ENCODE data around the gene PRKCA.

Gene PRKCA

GRCh38 chr17:66465701-66466100 is 163.3 kb downstream of the PRKCA start:
- POLR2A ChIA-PET, result interaction anchor here (0.7 kb wide), 1 partner anchor 18 kb away, joined by 3 read pairs; no protein-coding TSS in a partner anchor
- CTCF ChIA-PET, result interaction anchor here (1.5 kb wide), 1 partner anchor 101 kb away, joined by 3 read pairs; no protein-coding TSS in a partner anchor
- no peak for DNase-seq (ENCODE audit: low read depth, low spot score)

GRCh38 chr17:66466106-66466820 is 163.8 kb downstream of the PRKCA start:
- CTCF ChIA-PET, result interaction anchor here (1.5 kb wide), 1 partner anchor 101 kb away, joined by 3 read pairs; no protein-coding TSS in a partner anchor
- POLR2A ChIA-PET, result interaction anchor here (0.7 kb wide), 1 partner anchor 18 kb away, joined by 3 read pairs; no protein-coding TSS in a partner anchor
- DNase-seq (ENCODE audit: low read depth, low spot score), result no peak
- TF ChIP-seq CTCF (IDR thresholded peaks at IDR 0.05; ENCODE audit: insufficient read depth, low read length, missing control alignments), result no peak
- H3K4me3 ChIP-seq (ENCODE audit: low read depth, low read length), result no peak overlapping the region

More at GRCh38 chr17:66465701-66466100, 163.3 kb downstream of the PRKCA start:
- TF ChIP-seq CTCF (IDR thresholded peaks at IDR 0.05; ENCODE audit: insufficient read depth, low read length, missing control alignments), result no peak
- H3K4me3 ChIP-seq (ENCODE audit: low read depth, low read length), result no peak overlapping the region

- ChIA-PET POLR2A (interaction anchor here (2.1 kb wide), 1 partner anchor 27 kb away, joined by 4 read pairs; no protein-coding TSS in a partner anchor), CTCF (interaction anchor here (1.5 kb wide), 1 partner anchor 100 kb away, joined by 3 read pairs; no protein-coding TSS in a partner anchor)
- TF ChIP-seq CTCF (IDR thresholded peaks at IDR 0.05; ENCODE audit: insufficient read depth, low read length, missing control alignments), result no peak
- no peak overlapping the region for H3K4me3 ChIP-seq (ENCODE audit: low read depth, low read length)
- peak; percentile 97 for DNase-seq (ENCODE audit: low read depth, low spot score)
Observed at GRCh38 chr17:66466840-66467367, 164.5 kb downstream of the PRKCA start.

- POLR2A ChIA-PET, result interaction anchor here (2.1 kb wide), 1 partner anchor 26 kb away, joined by 4 read pairs; no protein-coding TSS in a partner anchor
- no peak for DNase-seq (ENCODE audit: low read depth, low spot score)
- CTCF ChIA-PET, result no interaction called here
- no peak overlapping the region for H3K4me3 ChIP-seq (ENCODE audit: low read depth, low read length)
- no peak for TF ChIP-seq CTCF (IDR thresholded peaks at IDR 0.05; ENCODE audit: insufficient read depth, low read length, missing control alignments)
Observed at GRCh38 chr17:66467766-66468165, 165.4 kb downstream of the PRKCA start.

GRCh38 chr17:66468241-66469087 is 166.1 kb downstream of the PRKCA start:
- TF ChIP-seq CTCF (IDR thresholded peaks at IDR 0.05; ENCODE audit: insufficient read depth, low read length, missing control alignments), result no peak
- DNase-seq (ENCODE audit: low read depth, low spot score), result no peak
- H3K4me3 ChIP-seq (ENCODE audit: low read depth, low read length), result no peak overlapping the region
- ChIA-PET POLR2A (interaction anchor here (2.1 kb wide), 1 partner anchor 26 kb away, joined by 4 read pairs; no protein-coding TSS in a partner anchor), CTCF (interaction anchor here (0.8 to 1.0 kb wide), 3 partner anchors 9 to 100 kb away, joined by 3 to 4 read pairs (median 3); no protein-coding TSS in a partner anchor)
